ENCODE measurements around the gene RBMS1.

- TF ChIP-seq EZH2 (IDR thresholded peaks at IDR 0.05; ENCODE audit: low read length), result no peak
- TF ChIP-seq CTCF (optimal IDR thresholded peaks at IDR 0.05 in 1 of 3, IDR thresholded peaks at IDR 0.05 in 1 of 3, conservative IDR thresholded peaks at IDR 0.05 in 1 of 3; ENCODE audit: extremely low read depth in 1 of 3, insufficient read depth in 2 of 3, low read length in 3 of 3), result no peak
Observed at GRCh38 chr2:160281213-160281612, 212.4 kb downstream of the RBMS1 start.

Data from keratinocyte (primary cell).